Embryonic facial prominence (tissue), 1 donor: ENCODE measurements around the gene C2orf76.
A peak's percentile ranks its signal among the peaks of the same experiment; 100 is the strongest.
"Not testable (repeated sequence)": the region's sequence is repeated elsewhere in the genome, so short reads cannot be mapped to it uniquely, and the experiment has no call there.

Experiments used
- DNase-seq: peaks from one replicate; pipeline ENCODE4 v3.0.0-alpha.2; 2016; ENCODE audit errors: extremely low spot score

C2orf76 gene

GRCh38 chr2:119366649-119367471 is at the start of gene C2orf76, which contains the start of gene DBI:
C2orf76 (minus strand) TSS chr2:119366834; CDS start chr2:119339959, 26,875 bp downstream.
DBI (plus strand) TSS chr2:119366977; CDS start chr2:119367052, 75 bp downstream.
- peak; percentile 86 for DNase-seq

GRCh38 chr2:119415630-119416029 is 49.0 kb upstream of the C2orf76 start:
- DNase-seq, result no peak

GRCh38 chr2:119414894-119415293 is 48.3 kb upstream of the C2orf76 start:
- DNase-seq, result no peak

GRCh38 chr2:119409506-119409905 is 42.9 kb upstream of the C2orf76 start:
- no peak for DNase-seq

- no peak for DNase-seq
These were observed 41.6 kb upstream of the C2orf76 start for GRCh38 chr2:119408221-119408619.

GRCh38 chr2:119407430-119408220 is 41.0 kb upstream of the C2orf76 start:
- peak; percentile 34 for DNase-seq

GRCh38 chr2:119405151-119405550 is 38.5 kb upstream of the C2orf76 start:
- DNase-seq, result no peak

GRCh38 chr2:119403618-119404017 is 37.0 kb upstream of the C2orf76 start:
- not testable (repeated sequence) for DNase-seq

GRCh38 chr2:119402645-119403560 is 36.3 kb upstream of the C2orf76 start:
- no peak for DNase-seq

GRCh38 chr2:119402106-119402505 is 35.5 kb upstream of the C2orf76 start:
- DNase-seq, result no peak

- DNase-seq, result no peak
These were observed 30.6 kb upstream of the C2orf76 start for GRCh38 chr2:119397196-119397595.

- DNase-seq, result no peak
These were observed 27.5 kb upstream of the C2orf76 start for GRCh38 chr2:119393971-119394748.

- no peak for DNase-seq
These were observed 23.1 kb upstream of the C2orf76 start for GRCh38 chr2:119389615-119390306.

- no peak for DNase-seq
These were observed 20.9 kb upstream of the C2orf76 start for GRCh38 chr2:119387381-119388129.

- no peak for DNase-seq
These were observed 18.8 kb upstream of the C2orf76 start for GRCh38 chr2:119385466-119385865.

GRCh38 chr2:119384971-119385370 is 18.3 kb upstream of the C2orf76 start:
- no peak for DNase-seq

GRCh38 chr2:119383410-119384140 is 16.9 kb upstream of the C2orf76 start:
- no peak for DNase-seq

- no peak for DNase-seq
These were observed 11.9 kb upstream of the C2orf76 start for GRCh38 chr2:119378566-119378965.

- no peak for DNase-seq
These were observed 11.3 kb upstream of the C2orf76 start for GRCh38 chr2:119377993-119378345.
